ENCODE results near the gene C1QL1. TPM values are rescaled to one million over a fixed set of nuclear protein-coding genes. Genes with fewer than 3 reads are reported as not detected.

C1QL1 gene
- total and polyA plus RNA-seq, 9 of the 15 experiments (the other 6 are each of a cell fraction or from before 2014, with no cell fraction given) = 0.07 to 0.12 (median 0.09) TPM; not detected in 6

- POLR2A ChIA-PET = interaction anchor here (0.9 to 1.7 kb wide), 2 partner anchors 13 to 64 kb away, joined by 3 to 4 read pairs; no protein-coding TSS in a partner anchor
- no TSS peak for BruUV-seq (replicated peaks)
- in situ Hi-C loops (cut with MboI) = no loop called here
- no peak for TF ChIP-seq TARDBP (IDR thresholded peaks at IDR 0.05)
- TF ChIP-seq RB1 (IDR thresholded peaks at IDR 0.05; ENCODE audit: low read depth) = no peak
- TF ChIP-seq ZBTB8A (IDR thresholded peaks at IDR 0.05; ENCODE audit: partially characterized antibody) = no peak
- no peak for TF ChIP-seq MEIS2 (IDR thresholded peaks at IDR 0.05; ENCODE audit: partially characterized antibody)
- no peak for TF ChIP-seq PRPF4 (IDR thresholded peaks at IDR 0.05; ENCODE audit: insufficient read depth, low read depth, low read length, poor library complexity, severe bottlenecking)
- TF ChIP-seq ATF3 (IDR thresholded peaks at IDR 0.05) = no peak
- TF ChIP-seq ATF3 (CRISPR knock-in tag; conservative IDR thresholded peaks at IDR 0.05) = no peak
- TF ChIP-seq ASH1L (IDR thresholded peaks at IDR 0.05; ENCODE audit: borderline replicate concordance, low read depth, partially characterized antibody) = no peak
- no peak for TF ChIP-seq MEF2A (IDR thresholded peaks at IDR 0.05; ENCODE audit: control insufficient read depth, low read depth, low read length)
- no peak for TF ChIP-seq CREB1 (IDR thresholded peaks at IDR 0.05)
- no peak for TF ChIP-seq CREB1 (CRISPR knock-in tag; IDR thresholded peaks at IDR 0.05)
- no peak for TF ChIP-seq NONO (IDR thresholded peaks at IDR 0.05; ENCODE audit: low read depth in 2 of 2, low read length in 1 of 2)
- no peak for TF ChIP-seq NR0B1 (IDR thresholded peaks at IDR 0.05; ENCODE audit: partially characterized antibody)
- no peak for TF ChIP-seq ZNF140 (CRISPR knock-in tag; IDR thresholded peaks at IDR 0.05)
- no peak for TF ChIP-seq SOX6 (IDR thresholded peaks at IDR 0.05)
- no peak for TF ChIP-seq ESRRA (IDR thresholded peaks at IDR 0.05; ENCODE audit: borderline replicate concordance, low read depth)
- no peak for TF ChIP-seq THRA (IDR thresholded peaks at IDR 0.05)
- no peak for TF ChIP-seq POLR3A (IDR thresholded peaks at IDR 0.05; ENCODE audit: borderline replicate concordance, extremely low read depth, insufficient read depth, insufficient read length)
Measured at GRCh38 chr17:44998646-44999045, 30.5 kb upstream of the C1QL1 start.

More at GRCh38 chr17:44998646-44999045, 30.5 kb upstream of the C1QL1 start:
- 0 out of 5 replicates have a peak, but pooled peaks cover 0 to 3% of the 10 kb centered on the region in 2 experiments for H3K4me1 ChIP-seq (replicated peaks in 1 of 2; ENCODE audit: control insufficient read depth in 2 of 2, insufficient read depth in 2 of 2, low read length in 2 of 2)
- H3K27me3 ChIP-seq (ENCODE audit: control insufficient read depth in 2 of 2, insufficient read depth in 2 of 2, low read length in 2 of 2) = peaks cover 22 to 67% of the 10 kb centered on the region in 2 experiments; a peak in 4 of 5 replicates
- H3K9me1 ChIP-seq (ENCODE audit: control insufficient read depth, insufficient read depth, low read length) = peaks cover 2% of the 10 kb centered on the region
- FAIRE-seq (no peak), ATAC-seq (no peak), DNase-seq (ENCODE audit: extremely low read depth in 1 of 4, low spot score in 3 of 4) (no peak)
- CTCF ChIA-PET (ENCODE audit: low intra/inter-chr PET ratio) = no interaction called here
- H3K36me3 ChIP-seq (ENCODE audit: control insufficient read depth, insufficient read depth, low read length) = no peaks in the 10 kb centered on the region
- H4K20me1 ChIP-seq (replicated peaks; ENCODE audit: control insufficient read depth, insufficient read depth, low read length) = no peaks in the 10 kb centered on the region; the same call in 1 of the 2 replicates
- no peak overlapping the region for H3K4me2 ChIP-seq (ENCODE audit: insufficient read depth, low read length)
- no peak overlapping the region for H2AFZ ChIP-seq (ENCODE audit: low read depth, low read length)
- no peak overlapping the region for H3K27ac ChIP-seq (ENCODE audit: extremely low read depth, low read depth, low read length)
- H3K4me3 ChIP-seq = no peak overlapping the region
- no peaks in the 10 kb centered on the region for H3K9me3 ChIP-seq (replicated peaks; ENCODE audit: control insufficient read depth, insufficient read depth, low read depth, low read length)
- intact Hi-C loops (cut with micrococcal nuclease) = no loop called here
- H3K9ac ChIP-seq (ENCODE audit: insufficient read depth in 1 of 2, low read depth in 2 of 2, low read length in 2 of 2) = no peak overlapping the region
- no peaks in the 10 kb centered on the region for H3K79me2 ChIP-seq (ENCODE audit: control insufficient read depth, insufficient read depth, low read length)

All from K562 (cell line).